Gastrocnemius medialis (tissue), 4 donors: Measurements from ENCODE around the gene ARSI.

Experiments
- POLR2A ChIP-seq, 2 donors: fragments of 450-650 bp; IDR thresholded peaks; one replicate each; pipeline ENCODE4 v1.6.1; 2017; ENCODE audit warnings: antibody characterized with exemption in 2 of 2, mild to moderate bottlenecking in 2 of 2, moderate library complexity in 2 of 2
- TF ChIP-seq, protein P1 (sequence below), 5 experiments: fragments of 450-650 bp in 3 of 5; fragments of 200-600 bp in 2 of 5; sonication (generic) in 2 of 5; IDR thresholded peaks in 4 of 5; conservative IDR thresholded peaks in 1 of 5; 1 replicate in 4 of 5; 2 replicates in 1 of 5; pipeline ENCODE4 v1.5.1; 2016 to 2019; ENCODE audit warnings: antibody characterized with exemption in 5 of 5, mild to moderate bottlenecking in 3 of 5, moderate library complexity in 3 of 5

DNA sequence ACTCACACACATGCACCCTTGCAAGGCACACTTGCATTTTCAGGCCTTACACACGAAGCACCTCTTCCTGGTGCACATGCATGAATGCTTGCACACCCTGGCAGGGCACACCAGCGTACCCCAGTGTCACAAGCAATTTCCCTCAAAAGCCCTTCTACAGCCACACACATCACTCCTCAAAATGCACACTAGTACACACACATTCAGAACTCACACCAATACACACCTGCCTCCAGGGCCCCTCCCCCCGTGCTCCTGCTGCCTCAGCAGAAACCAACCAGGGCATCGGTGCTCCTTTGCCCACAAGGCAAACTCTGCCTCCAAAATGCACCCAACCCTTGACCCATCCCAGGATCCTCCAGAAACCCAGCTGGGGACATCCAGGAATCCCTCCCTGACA is 14.3 kb downstream of the ARSI start:
- TF ChIP-seq, protein P1, sequence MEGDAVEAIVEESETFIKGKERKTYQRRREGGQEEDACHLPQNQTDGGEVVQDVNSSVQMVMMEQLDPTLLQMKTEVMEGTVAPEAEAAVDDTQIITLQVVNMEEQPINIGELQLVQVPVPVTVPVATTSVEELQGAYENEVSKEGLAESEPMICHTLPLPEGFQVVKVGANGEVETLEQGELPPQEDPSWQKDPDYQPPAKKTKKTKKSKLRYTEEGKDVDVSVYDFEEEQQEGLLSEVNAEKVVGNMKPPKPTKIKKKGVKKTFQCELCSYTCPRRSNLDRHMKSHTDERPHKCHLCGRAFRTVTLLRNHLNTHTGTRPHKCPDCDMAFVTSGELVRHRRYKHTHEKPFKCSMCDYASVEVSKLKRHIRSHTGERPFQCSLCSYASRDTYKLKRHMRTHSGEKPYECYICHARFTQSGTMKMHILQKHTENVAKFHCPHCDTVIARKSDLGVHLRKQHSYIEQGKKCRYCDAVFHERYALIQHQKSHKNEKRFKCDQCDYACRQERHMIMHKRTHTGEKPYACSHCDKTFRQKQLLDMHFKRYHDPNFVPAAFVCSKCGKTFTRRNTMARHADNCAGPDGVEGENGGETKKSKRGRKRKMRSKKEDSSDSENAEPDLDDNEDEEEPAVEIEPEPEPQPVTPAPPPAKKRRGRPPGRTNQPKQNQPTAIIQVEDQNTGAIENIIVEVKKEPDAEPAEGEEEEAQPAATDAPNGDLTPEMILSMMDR (IDR thresholded peaks at IDR 0.05 in 4 of 5, conservative IDR thresholded peaks at IDR 0.05 in 1 of 5), result no peak
- no peak for TF ChIP-seq POLR2A (IDR thresholded peaks at IDR 0.05)
